HEK293T (cell line): ENCODE results near the gene SPESP1.

Experiments
- FOXM1 ChIP-seq: fragments of 450-650 bp; IDR thresholded peaks from 2 replicates; pipeline ENCODE4 v1.6.1; 2017; ENCODE audit warnings: mild to moderate bottlenecking, borderline replicate concordance
- SUZ12 ChIP-seq: fragments of 450-650 bp; IDR thresholded peaks from 2 replicates; pipeline ENCODE4 v1.6.1; 2016; ENCODE audit warnings: mild to moderate bottlenecking
- TARDBP ChIP-seq: fragments of 450-650 bp; IDR thresholded peaks from 2 replicates; pipeline ENCODE4 v1.6.1; 2016

DNA sequence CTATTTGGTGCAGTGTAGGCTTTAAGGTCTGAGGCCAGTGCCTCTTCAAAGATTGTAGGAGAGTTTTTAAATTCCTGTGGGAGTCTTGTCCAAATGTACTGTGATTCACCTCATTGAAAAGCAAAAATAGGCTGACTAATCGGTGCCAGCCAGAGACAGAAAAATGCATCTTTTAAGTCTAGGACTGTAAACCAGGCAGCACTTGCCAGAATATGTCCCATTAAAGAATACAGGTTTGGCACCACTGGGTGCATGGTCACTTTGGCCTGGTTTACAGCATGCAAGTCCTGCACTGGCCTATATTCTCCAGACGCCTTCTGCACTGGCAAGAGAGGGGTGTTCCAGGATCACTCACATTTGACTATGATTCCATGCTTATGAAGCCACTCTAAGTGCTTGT, 63.8 kb downstream of the SPESP1 start:
- no peak for TF ChIP-seq TARDBP
- TF ChIP-seq FOXM1, result no peak
- TF ChIP-seq SUZ12, result no peak
